Uterus (tissue), 2 donors: ENCODE data around the gene TMEM82.

ENCODE experiments used
- CTCF ChIP-seq, 4 experiments: fragments of 200-600 bp in 2 of 4; fragments of 450-650 bp in 2 of 4; sonication (generic) in 2 of 4; IDR thresholded peaks; one replicate each; pipeline ENCODE4 v1.5.1; 2016 to 2019; ENCODE audit warnings: antibody characterized with exemption in 4 of 4, mild to moderate bottlenecking in 2 of 4, moderate library complexity in 1 of 4
- POLR2A ChIP-seq, 2 donors: fragments of 450-650 bp; IDR thresholded peaks; one replicate each; pipeline ENCODE4 v1.6.1; 2016; ENCODE audit warnings: antibody characterized with exemption in 2 of 2, mild to moderate bottlenecking in 1 of 2, moderate library complexity in 1 of 2

- TF ChIP-seq CTCF (IDR thresholded peaks at IDR 0.05): no peak
- TF ChIP-seq POLR2A (IDR thresholded peaks at IDR 0.05): no peak
Measured at GRCh38 chr1:15749399-15750291, 7.3 kb downstream of the TMEM82 start.
